GM12891 (cell line): Measurements from ENCODE around the gene KCNAB3.

Experiments used
- PAX5 ChIP-seq: IDR thresholded peaks from 2 replicates; pipeline ENCODE4 v1.6.1; 2011; ENCODE audit warnings: low read length, moderate library complexity, mild to moderate bottlenecking; ENCODE audit not compliant: insufficient read depth, severe bottlenecking
- POLR2A ChIP-seq: IDR thresholded peaks from 2 replicates; pipeline ENCODE4 v1.6.1; 2011; ENCODE audit warnings: low read depth, low read length, control low read depth
- POLR2AphosphoS5 ChIP-seq: IDR thresholded peaks from 2 replicates; pipeline ENCODE4 v1.6.1; 2011; ENCODE audit warnings: low read depth, low read length, control low read depth
- SPI1 ChIP-seq: IDR thresholded peaks from 2 replicates; pipeline ENCODE4 v1.6.1; 2011; ENCODE audit warnings: low read depth, low read length, control low read depth
- TAF1 ChIP-seq: IDR thresholded peaks from 2 replicates; pipeline ENCODE4 v1.6.1; 2011; ENCODE audit warnings: low read depth, low read length, control low read depth

- TF ChIP-seq POLR2AphosphoS5, result no peak
- TF ChIP-seq POLR2A, result no peak
- TF ChIP-seq TAF1, result no peak
- no peak for TF ChIP-seq PAX5
- no peak for TF ChIP-seq SPI1
Observed at GRCh38 chr17:7889166-7889955, 40.3 kb downstream of the KCNAB3 start.
